ENCODE data around the gene SCN1A.

GRCh38 chr2:166117491-166117890 is 10.3 kb downstream of the SCN1A start:
- TF ChIP-seq JUN (CRISPR knock-in tag; IDR thresholded peaks at IDR 0.05): no peak
- TF ChIP-seq PREB (CRISPR knock-in tag; IDR thresholded peaks at IDR 0.05; ENCODE audit: borderline replicate concordance): no peak
- no peak for TF ChIP-seq USF2 (CRISPR knock-in tag; IDR thresholded peaks at IDR 0.05)
- no peak for TF ChIP-seq MAX (CRISPR knock-in tag; IDR thresholded peaks at IDR 0.05)

Data from WTC11 (cell line).